OCI-LY1 (cell line): ENCODE measurements around the gene CCDC33.

ENCODE experiments used
- EZH2 ChIP-seq: fragments of 200-600 bp; sonication (generic), shearing (Covaris generic); IDR thresholded peaks from 2 replicates; pipeline ENCODE4 v1.8.0; 2017; ENCODE audit warnings: borderline replicate concordance, mixed run types, mild to moderate bottlenecking, antibody characterized with exemption, low read length, moderate library complexity, mixed read lengths
- TF ChIP-seq, protein P1 (sequence below): fragments of 200-600 bp; sonication (generic), shearing (Covaris generic); IDR thresholded peaks from 2 replicates; pipeline ENCODE4 v1.5.1; 2017; ENCODE audit warnings: mild to moderate bottlenecking, antibody characterized with exemption, low read length, moderate library complexity, mixed read lengths

DNA sequence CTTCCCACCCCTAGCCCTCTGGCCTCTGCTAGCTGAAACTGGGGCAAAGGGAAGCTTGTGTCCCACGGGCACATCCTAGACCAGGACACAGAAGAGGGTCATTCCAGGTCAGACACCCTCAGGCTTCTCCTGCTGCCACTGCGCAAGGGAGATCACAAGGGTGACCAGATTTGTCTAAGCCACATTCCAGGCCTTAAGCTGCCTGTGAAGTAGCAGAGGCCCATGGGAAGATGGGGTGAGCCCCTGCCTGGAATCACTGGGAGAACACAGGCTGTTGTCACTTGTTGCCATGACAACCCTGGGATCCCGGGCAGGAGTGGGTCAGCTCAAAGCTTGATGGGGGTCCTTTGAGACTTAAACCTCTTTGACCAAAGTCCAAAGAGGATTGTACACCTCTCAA is 44.3 kb upstream of the CCDC33 start:
- TF ChIP-seq, protein P1, sequence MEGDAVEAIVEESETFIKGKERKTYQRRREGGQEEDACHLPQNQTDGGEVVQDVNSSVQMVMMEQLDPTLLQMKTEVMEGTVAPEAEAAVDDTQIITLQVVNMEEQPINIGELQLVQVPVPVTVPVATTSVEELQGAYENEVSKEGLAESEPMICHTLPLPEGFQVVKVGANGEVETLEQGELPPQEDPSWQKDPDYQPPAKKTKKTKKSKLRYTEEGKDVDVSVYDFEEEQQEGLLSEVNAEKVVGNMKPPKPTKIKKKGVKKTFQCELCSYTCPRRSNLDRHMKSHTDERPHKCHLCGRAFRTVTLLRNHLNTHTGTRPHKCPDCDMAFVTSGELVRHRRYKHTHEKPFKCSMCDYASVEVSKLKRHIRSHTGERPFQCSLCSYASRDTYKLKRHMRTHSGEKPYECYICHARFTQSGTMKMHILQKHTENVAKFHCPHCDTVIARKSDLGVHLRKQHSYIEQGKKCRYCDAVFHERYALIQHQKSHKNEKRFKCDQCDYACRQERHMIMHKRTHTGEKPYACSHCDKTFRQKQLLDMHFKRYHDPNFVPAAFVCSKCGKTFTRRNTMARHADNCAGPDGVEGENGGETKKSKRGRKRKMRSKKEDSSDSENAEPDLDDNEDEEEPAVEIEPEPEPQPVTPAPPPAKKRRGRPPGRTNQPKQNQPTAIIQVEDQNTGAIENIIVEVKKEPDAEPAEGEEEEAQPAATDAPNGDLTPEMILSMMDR: no peak
- TF ChIP-seq EZH2: no peak
